Stimulated activated naive CD8-positive, alpha-beta T cell treated with anti-CD3 and anti-CD28 coated beads, Interleukin-15, amount 100 ng/mL, for 72 hours (primary cell): Measurements from ENCODE around the gene ADAP1.

Source experiments
- ATAC-seq: fragments of 150-1000 bp; cut with Tn5 transposase; 2 replicates; pipeline ENCODE4 v1.10.0; 2021; ENCODE audit warnings: mild to moderate bottlenecking, moderate library complexity
- DNase-seq, 2 donors: peaks; one replicate each; pipeline ENCODE4 v3.0.0; 2021 to 2022
- H3K27ac Mint-ChIP-seq, 2 donors: one replicate each; pipeline ENCODE4 v1.8.0; 2022; ENCODE audit warnings: mild to moderate bottlenecking in 2 of 2, mixed read lengths in 2 of 2, moderate library complexity in 2 of 2
- H3K27me3 Mint-ChIP-seq: one replicate; pipeline ENCODE4 v1.8.0; 2022; ENCODE audit warnings: mixed read lengths
- H3K4me1 Mint-ChIP-seq: one replicate; pipeline ENCODE4 v1.8.0; 2022; ENCODE audit warnings: mild to moderate bottlenecking, mixed read lengths
- H3K4me3 Mint-ChIP-seq, 2 donors: one replicate each; pipeline ENCODE4 v1.8.0; 2022; ENCODE audit warnings: mild to moderate bottlenecking in 2 of 2, mixed read lengths in 2 of 2, moderate library complexity in 1 of 2
- H3K9me3 Mint-ChIP-seq, 2 donors: one replicate each; pipeline ENCODE4 v1.8.0; 2022; ENCODE audit warnings: mixed read lengths in 2 of 2

Gene ADAP1

GRCh38 chr7:920351-921070 lies 34.0 kb downstream of the ADAP1 start:
- Mint-ChIP-seq H3K4me1 (peaks cover 75% of the 10 kb centered on the region), H3K27ac (peak overlapping the region in 1 of 2 donors; percentile 46), H3K27me3 (no peaks in the 10 kb centered on the region), H3K9me3 (no peaks in the 10 kb centered on the region), H3K4me3 (peak overlapping the region; percentile 3 to 91)
- ATAC-seq (no peak), DNase-seq (no peak)

GRCh38 chr7:919924-920341 lies 34.5 kb downstream of the ADAP1 start:
- Mint-ChIP-seq H3K4me1 (peaks cover 70% of the 10 kb centered on the region), H3K27ac (no peak overlapping the region), H3K9me3 (no peaks in the 10 kb centered on the region), H3K4me3 (no peak overlapping the region), H3K27me3 (no peaks in the 10 kb centered on the region)
- DNase-seq: no peak
- no peak for ATAC-seq

- Mint-ChIP-seq H3K27ac (no peak overlapping the region), H3K4me1 (peaks cover 62% of the 10 kb centered on the region), H3K27me3 (no peaks in the 10 kb centered on the region), H3K4me3 (no peak overlapping the region), H3K9me3 (no peaks in the 10 kb centered on the region)
- no peak for ATAC-seq
- DNase-seq: no peak
These were observed 35.4 kb downstream of the ADAP1 start for GRCh38 chr7:919114-919442.

- ATAC-seq: no peak
- no peaks in the 10 kb centered on the region for H3K27me3 Mint-ChIP-seq
- H3K4me1 Mint-ChIP-seq: peaks cover 59% of the 10 kb centered on the region
- no peak overlapping the region for H3K4me3 Mint-ChIP-seq
- H3K27ac Mint-ChIP-seq: peak overlapping the region in 1 of 2 donors; percentile 88
- no peaks in the 10 kb centered on the region for H3K9me3 Mint-ChIP-seq
- no peak for DNase-seq
These were observed 35.9 kb downstream of the ADAP1 start for GRCh38 chr7:918441-919113.

GRCh38 chr7:918118-918425 lies 36.4 kb downstream of the ADAP1 start:
- Mint-ChIP-seq H3K9me3 (no peaks in the 10 kb centered on the region), H3K4me1 (peaks cover 54% of the 10 kb centered on the region), H3K27me3 (no peaks in the 10 kb centered on the region), H3K27ac (no peak overlapping the region), H3K4me3 (no peak overlapping the region)
- no peak for ATAC-seq
- DNase-seq: no peak

- ATAC-seq (no peak), DNase-seq (no peak)
- Mint-ChIP-seq H3K4me3 (no peak overlapping the region), H3K9me3 (no peaks in the 10 kb centered on the region), H3K27me3 (no peaks in the 10 kb centered on the region), H3K27ac (no peak overlapping the region), H3K4me1 (peaks cover 54% of the 10 kb centered on the region)
These were observed 37.0 kb downstream of the ADAP1 start for GRCh38 chr7:917255-918117.

GRCh38 chr7:916291-916941 lies 38.1 kb downstream of the ADAP1 start:
- Mint-ChIP-seq H3K4me3 (no peak overlapping the region), H3K27me3 (no peaks in the 10 kb centered on the region)
- no peak for DNase-seq

GRCh38 chr7:915291-916218 lies 38.9 kb downstream of the ADAP1 start:
- no peak overlapping the region for H3K4me3 Mint-ChIP-seq
- DNase-seq: no peak
- peak overlapping the region in 1 of 2 donors; percentile 78 for H3K27ac Mint-ChIP-seq
- H3K4me1 Mint-ChIP-seq: peaks cover 44% of the 10 kb centered on the region
- H3K9me3 Mint-ChIP-seq: no peaks in the 10 kb centered on the region
- no peaks in the 10 kb centered on the region for H3K27me3 Mint-ChIP-seq
- no peak for ATAC-seq

More at GRCh38 chr7:916291-916941, 38.1 kb downstream of the ADAP1 start:
- Mint-ChIP-seq H3K9me3 (no peaks in the 10 kb centered on the region), H3K4me1 (peaks cover 46% of the 10 kb centered on the region), H3K27ac (peak overlapping the region in 1 of 2 donors; percentile 87)
- no peak for ATAC-seq

GRCh38 chr7:914521-915194 lies 39.8 kb downstream of the ADAP1 start:
- Mint-ChIP-seq H3K4me3 (no peak overlapping the region), H3K4me1 (peaks cover 45% of the 10 kb centered on the region), H3K27me3 (no peaks in the 10 kb centered on the region), H3K9me3 (no peaks in the 10 kb centered on the region), H3K27ac (peak overlapping the region in 1 of 2 donors; percentile 78)
- ATAC-seq: no peak
- DNase-seq: no peak

GRCh38 chr7:913736-914520 lies 40.6 kb downstream of the ADAP1 start:
- ATAC-seq: no peak
- H3K27ac Mint-ChIP-seq: no peak overlapping the region
- no peak overlapping the region for H3K4me3 Mint-ChIP-seq
- no peak for DNase-seq
- H3K4me1 Mint-ChIP-seq: peaks cover 42% of the 10 kb centered on the region
- no peaks in the 10 kb centered on the region for H3K9me3 Mint-ChIP-seq
- no peaks in the 10 kb centered on the region for H3K27me3 Mint-ChIP-seq

- Mint-ChIP-seq H3K9me3 (no peaks in the 10 kb centered on the region), H3K27me3 (no peaks in the 10 kb centered on the region), H3K4me3 (no peak overlapping the region), H3K27ac (peak overlapping the region in 1 of 2 donors; percentile 27), H3K4me1 (peaks cover 42% of the 10 kb centered on the region)
- DNase-seq (no peak), ATAC-seq (no peak)
These were observed 42.5 kb downstream of the ADAP1 start for GRCh38 chr7:911791-912480.

- ATAC-seq (no peak), DNase-seq (no peak)
- Mint-ChIP-seq H3K27me3 (no peaks in the 10 kb centered on the region), H3K4me3 (no peak overlapping the region), H3K9me3 (no peaks in the 10 kb centered on the region), H3K4me1 (peaks cover 35% of the 10 kb centered on the region), H3K27ac (no peak overlapping the region)
These were observed 43.5 kb downstream of the ADAP1 start for GRCh38 chr7:910931-911431.

GRCh38 chr7:910441-910861 lies 44.0 kb downstream of the ADAP1 start:
- H3K4me3 Mint-ChIP-seq: peak overlapping the region; percentile 57 to 77
- H3K27ac Mint-ChIP-seq: peak overlapping the region in 1 of 2 donors; percentile 89
- peaks cover 32% of the 10 kb centered on the region for H3K4me1 Mint-ChIP-seq
- DNase-seq: no peak
- H3K27me3 Mint-ChIP-seq: no peaks in the 10 kb centered on the region
- ATAC-seq: peak; percentile 5
- no peaks in the 10 kb centered on the region for H3K9me3 Mint-ChIP-seq
